ENCODE measurements around the gene CAPRIN1.
"Not testable (repeated sequence)": the region's sequence is repeated elsewhere in the genome, so short reads cannot be mapped to it uniquely, and the experiment has no call there.

CAPRIN1 gene

DNA sequence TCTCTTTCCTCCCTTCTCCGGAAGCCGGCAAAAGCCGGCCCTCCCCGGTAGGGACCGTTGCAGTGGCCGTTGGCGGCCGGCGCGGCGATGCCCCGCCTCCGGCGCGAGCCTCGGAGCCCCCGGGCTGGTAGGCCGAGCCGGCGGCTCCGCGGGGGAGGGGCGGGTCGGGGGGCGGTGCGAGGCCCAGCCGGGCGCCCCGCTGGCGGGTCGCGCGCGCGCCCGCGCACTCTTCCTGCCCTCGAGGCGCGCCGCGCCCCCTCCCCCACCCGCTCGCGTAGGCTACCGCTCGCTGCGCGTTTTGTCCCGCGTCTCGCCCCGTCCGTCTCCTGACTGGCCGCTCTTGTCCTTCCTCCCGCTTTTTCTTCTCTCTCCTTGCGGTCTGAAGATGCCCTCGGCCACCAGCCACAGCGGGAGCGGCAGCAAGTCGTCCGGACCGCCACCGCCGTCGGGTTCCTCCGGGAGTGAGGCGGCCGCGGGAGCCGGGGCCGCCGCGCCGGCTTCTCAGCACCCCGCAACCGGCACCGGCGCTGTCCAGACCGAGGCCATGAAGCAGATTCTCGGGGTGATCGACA is 591 bp downstream of the CAPRIN1 start:
- peak overlapping the region; percentile 98 for H3K27ac ChIP-seq (ENCODE audit: low read length)
- H3K4me3 ChIP-seq (ENCODE audit: low read length in 2 of 2), result peak overlapping the region; percentile 87 to 94
- H3K9me3 ChIP-seq (ENCODE audit: control insufficient read depth in 2 of 2, low read length in 2 of 2), result no peaks in the 10 kb centered on the region
- H3K4me1 ChIP-seq (ENCODE audit: control insufficient read depth, insufficient read depth, low read length), result peaks cover 11% of the 10 kb centered on the region
- H3K27me3 ChIP-seq (ENCODE audit: control insufficient read depth in 1 of 2, insufficient read depth in 2 of 2, low read length in 2 of 2), result no peaks in the 10 kb centered on the region
- no peaks in the 10 kb centered on the region for H3K36me3 ChIP-seq (ENCODE audit: control insufficient read depth in 2 of 2, insufficient read depth in 2 of 2, low read length in 2 of 2)
- peak overlapping the region; percentile 85 to 97 for H3K9ac ChIP-seq (ENCODE audit: low read length in 2 of 2)

DNA sequence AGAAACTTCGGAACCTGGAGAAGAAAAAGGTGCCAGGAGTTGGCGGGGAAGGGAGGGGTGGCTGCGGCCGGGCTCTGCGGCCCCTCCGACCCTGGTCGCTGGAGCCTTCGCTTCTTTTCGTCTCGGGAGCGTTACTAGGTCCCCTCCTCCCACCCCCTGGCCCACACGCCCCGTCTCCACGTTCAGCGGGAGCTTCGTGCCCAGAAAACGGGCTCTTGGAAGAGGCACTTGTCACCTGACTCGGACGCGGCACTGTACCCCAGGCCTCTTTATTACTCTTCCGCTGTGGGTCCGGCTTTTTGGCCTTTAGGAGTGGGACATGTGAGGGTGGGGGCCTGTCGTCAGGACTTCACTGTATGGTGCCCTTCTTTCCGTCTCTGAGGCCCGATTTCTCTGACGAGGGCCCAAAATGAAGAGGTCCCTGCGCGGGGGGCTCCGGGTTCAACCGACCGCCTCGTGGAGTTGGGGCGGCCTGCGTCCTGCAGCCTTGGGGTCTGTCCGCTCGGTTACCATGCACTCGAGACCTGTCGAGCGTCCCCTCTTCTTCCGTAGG is 1.2 kb downstream of the CAPRIN1 start:
- Histone ChIP-seq H3K9me3 (ENCODE audit: control insufficient read depth in 2 of 2, low read length in 2 of 2) (no peaks in the 10 kb centered on the region), H3K4me1 (ENCODE audit: control insufficient read depth, insufficient read depth, low read length) (peaks cover 11% of the 10 kb centered on the region), H3K27me3 (ENCODE audit: control insufficient read depth in 1 of 2, insufficient read depth in 2 of 2, low read length in 2 of 2) (no peaks in the 10 kb centered on the region), H3K9ac (ENCODE audit: low read length in 2 of 2) (peak overlapping the region; percentile 85 to 97), H3K36me3 (ENCODE audit: control insufficient read depth in 2 of 2, insufficient read depth in 2 of 2, low read length in 2 of 2) (no peaks in the 10 kb centered on the region), H3K4me3 (ENCODE audit: low read length in 2 of 2) (peak overlapping the region; percentile 87 to 94), H3K27ac (ENCODE audit: low read length) (peak overlapping the region; percentile 82)

DNA sequence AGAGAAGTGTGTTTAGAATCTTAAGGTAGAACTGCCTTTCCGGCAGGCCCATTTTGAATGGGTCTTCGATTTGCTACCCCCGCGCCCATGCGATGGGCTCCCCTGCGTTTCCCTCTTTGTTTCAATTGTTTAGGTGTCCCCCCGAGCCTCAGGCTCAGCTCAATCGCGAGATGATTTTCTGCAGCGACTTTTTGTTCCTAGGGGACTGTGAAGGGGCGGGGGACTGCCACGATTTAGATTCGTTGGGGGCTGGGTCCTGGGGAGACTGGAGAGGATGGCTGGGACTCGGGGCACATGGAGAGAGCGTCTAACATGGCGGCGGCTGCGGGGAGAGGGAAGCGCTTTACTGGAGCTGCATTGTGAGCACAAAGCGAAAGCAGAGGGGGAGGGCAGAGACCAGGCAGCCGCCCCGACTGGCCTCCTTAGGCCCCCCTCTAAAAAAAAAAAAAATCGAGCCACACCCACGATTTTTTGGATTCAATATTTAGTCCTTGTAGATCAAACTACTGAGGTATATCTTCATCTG is 1.7 kb downstream of the CAPRIN1 start:
- no peaks in the 10 kb centered on the region for H3K9me3 ChIP-seq (ENCODE audit: control insufficient read depth in 2 of 2, low read length in 2 of 2)

DNA sequence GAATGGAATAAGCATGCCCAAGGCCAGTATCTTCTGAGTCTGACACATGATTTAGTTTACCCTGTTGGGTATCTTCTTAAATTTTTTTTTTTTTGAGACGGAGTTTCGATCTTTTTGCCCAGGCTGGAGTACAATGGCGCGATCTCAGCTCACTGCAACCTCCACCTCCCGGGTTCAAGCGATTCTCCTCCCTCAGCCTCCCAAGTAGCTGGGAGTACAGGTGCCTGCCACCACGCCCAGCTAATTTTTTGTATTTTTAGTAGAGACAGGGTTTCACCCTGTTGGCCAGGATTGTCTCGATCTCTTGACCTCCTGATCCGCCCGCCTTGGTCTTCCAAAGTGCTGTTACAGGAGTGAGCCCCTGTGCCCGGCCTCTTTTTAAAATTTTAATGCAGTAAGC is 2.8 kb downstream of the CAPRIN1 start:
- not testable (repeated sequence) for H3K36me3 ChIP-seq (ENCODE audit: control insufficient read depth in 2 of 2, insufficient read depth in 2 of 2, low read length in 2 of 2); H3K27me3 ChIP-seq (ENCODE audit: control insufficient read depth in 1 of 2, insufficient read depth in 2 of 2, low read length in 2 of 2); H3K4me3 ChIP-seq (ENCODE audit: low read length in 2 of 2); H3K9me3 ChIP-seq (ENCODE audit: control insufficient read depth in 2 of 2, low read length in 2 of 2); H3K27ac ChIP-seq (ENCODE audit: low read length)
- H3K9ac ChIP-seq (ENCODE audit: low read length in 2 of 2), result peak overlapping the region in 1 of 2 donors; percentile 97
- peaks cover 11% of the 10 kb centered on the region for H3K4me1 ChIP-seq (ENCODE audit: control insufficient read depth, insufficient read depth, low read length)

More for the DNA sequence above, 1.7 kb downstream of the CAPRIN1 start:
- Histone ChIP-seq H3K4me1 (ENCODE audit: control insufficient read depth, insufficient read depth, low read length) (peaks cover 11% of the 10 kb centered on the region), H3K9ac (ENCODE audit: low read length in 2 of 2) (peak overlapping the region; percentile 85 to 97), H3K27me3 (ENCODE audit: control insufficient read depth in 1 of 2, insufficient read depth in 2 of 2, low read length in 2 of 2) (no peaks in the 10 kb centered on the region), H3K36me3 (ENCODE audit: control insufficient read depth in 2 of 2, insufficient read depth in 2 of 2, low read length in 2 of 2) (no peaks in the 10 kb centered on the region), H3K4me3 (ENCODE audit: low read length in 2 of 2) (peak overlapping the region; percentile 87 to 94), H3K27ac (ENCODE audit: low read length) (peak overlapping the region; percentile 82)

DNA sequence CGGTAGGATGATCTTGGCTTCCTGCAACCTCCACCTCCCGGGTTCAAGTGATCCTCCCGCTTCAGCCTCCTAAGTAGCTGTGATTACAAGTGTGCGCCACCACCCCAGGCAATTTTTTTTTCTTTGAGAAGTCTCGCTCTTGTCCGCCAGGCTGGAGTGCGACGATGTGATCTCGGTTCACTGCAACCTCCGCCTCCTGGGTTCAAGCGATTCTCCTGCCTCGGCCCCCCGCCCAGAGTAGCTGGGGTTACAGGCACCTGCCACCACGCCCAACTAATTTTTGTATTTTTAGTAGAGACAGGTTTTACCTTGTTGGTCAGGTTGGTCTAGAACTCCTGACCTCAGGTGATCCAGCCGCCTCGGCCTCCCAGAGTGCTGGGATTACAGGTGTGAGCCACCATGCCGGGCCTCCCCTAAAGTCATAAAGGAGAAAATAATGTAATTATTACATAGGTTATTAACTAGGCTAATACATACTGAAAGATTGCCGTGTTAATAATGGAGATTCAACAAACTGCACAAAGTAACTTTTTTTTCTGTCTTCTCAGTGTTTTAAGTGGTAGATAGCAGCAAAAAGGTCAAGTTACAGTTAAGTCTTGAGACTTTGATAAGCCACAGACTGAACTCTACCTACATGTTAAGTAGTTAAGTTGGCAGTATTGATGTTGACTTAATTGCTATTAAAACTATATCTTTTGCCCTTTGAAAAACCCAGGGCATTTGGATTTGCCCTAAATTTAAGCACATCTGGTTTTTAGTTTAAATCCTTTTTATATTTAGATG is 3.9 kb downstream of the CAPRIN1 start:
- Histone ChIP-seq H3K4me3 (ENCODE audit: low read length in 2 of 2) (no peak overlapping the region), H3K4me1 (ENCODE audit: control insufficient read depth, insufficient read depth, low read length) (peaks cover 10% of the 10 kb centered on the region), H3K9ac (ENCODE audit: low read length in 2 of 2) (no peak overlapping the region), H3K27me3 (ENCODE audit: control insufficient read depth in 1 of 2, insufficient read depth in 2 of 2, low read length in 2 of 2) (no peaks in the 10 kb centered on the region), H3K36me3 (ENCODE audit: control insufficient read depth in 2 of 2, insufficient read depth in 2 of 2, low read length in 2 of 2) (no peaks in the 10 kb centered on the region), H3K27ac (ENCODE audit: low read length) (no peak overlapping the region), H3K9me3 (ENCODE audit: control insufficient read depth in 2 of 2, low read length in 2 of 2) (no peaks in the 10 kb centered on the region)

DNA sequence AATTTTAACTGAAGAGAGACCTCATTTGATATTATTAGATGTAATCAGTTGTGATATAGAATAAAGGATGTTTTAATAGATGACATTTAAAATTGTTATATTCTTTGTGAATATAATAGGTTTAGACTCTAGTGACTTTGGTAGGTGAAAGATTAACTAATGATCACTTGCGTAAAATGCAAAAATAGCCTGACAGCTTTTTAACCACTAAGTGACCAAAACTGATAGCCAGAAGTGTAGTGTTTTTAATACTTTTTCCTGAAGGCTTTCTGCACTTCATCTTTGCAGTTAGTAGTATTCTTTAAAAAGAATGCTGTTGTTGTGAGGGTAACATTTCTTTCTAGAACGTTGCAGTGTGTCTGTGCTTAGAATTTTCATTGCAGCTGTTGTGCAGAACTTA is 5.1 kb downstream of the CAPRIN1 start:
- Histone ChIP-seq H3K36me3 (ENCODE audit: control insufficient read depth in 2 of 2, insufficient read depth in 2 of 2, low read length in 2 of 2) (peaks cover 0 to 5% of the 10 kb centered on the region in 2 donors), H3K4me1 (ENCODE audit: control insufficient read depth, insufficient read depth, low read length) (peaks cover 4% of the 10 kb centered on the region), H3K27me3 (ENCODE audit: control insufficient read depth in 1 of 2, insufficient read depth in 2 of 2, low read length in 2 of 2) (no peaks in the 10 kb centered on the region), H3K9me3 (ENCODE audit: control insufficient read depth in 2 of 2, low read length in 2 of 2) (no peaks in the 10 kb centered on the region), H3K27ac (ENCODE audit: low read length) (no peak overlapping the region), H3K4me3 (ENCODE audit: low read length in 2 of 2) (no peak overlapping the region), H3K9ac (ENCODE audit: low read length in 2 of 2) (no peak overlapping the region)

DNA sequence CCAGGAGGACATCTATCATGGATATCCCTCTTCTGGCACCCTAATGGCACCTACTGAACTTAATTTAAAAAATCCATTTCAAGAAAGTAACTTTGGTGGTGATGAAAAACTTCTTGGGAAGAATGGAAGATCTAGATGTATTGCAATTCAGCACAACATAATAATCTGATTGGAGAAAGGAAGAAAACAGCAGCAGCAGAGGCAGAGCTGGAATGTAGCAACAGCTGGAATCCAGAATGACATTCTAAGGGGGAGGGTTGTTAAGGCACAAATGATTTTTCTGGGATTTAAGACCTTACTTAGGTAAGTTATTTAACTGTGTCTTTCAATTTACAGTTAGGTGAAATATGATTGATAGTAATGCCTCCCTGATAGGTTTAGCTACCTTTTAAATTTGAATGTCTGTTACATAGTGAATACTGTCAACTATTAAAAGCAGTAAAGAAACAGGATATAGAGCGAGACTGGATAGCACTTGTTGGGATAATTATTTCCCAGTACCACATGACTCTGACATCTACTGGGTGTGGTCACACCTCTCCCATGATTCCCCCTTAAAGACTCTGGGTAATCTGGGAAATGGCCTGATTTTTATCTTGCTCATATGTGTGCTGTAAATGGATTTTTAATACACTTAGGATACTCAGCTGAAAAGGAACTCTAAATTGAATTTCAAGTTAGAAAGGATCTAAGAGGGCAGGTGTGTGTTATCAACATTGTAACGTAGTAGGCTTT is 11.7 kb downstream of the CAPRIN1 start:
- H3K9me3 ChIP-seq (ENCODE audit: control insufficient read depth in 2 of 2, low read length in 2 of 2), result no peaks in the 10 kb centered on the region
- peaks cover 0 to 8% of the 10 kb centered on the region in 2 donors for H3K36me3 ChIP-seq (ENCODE audit: control insufficient read depth in 2 of 2, insufficient read depth in 2 of 2, low read length in 2 of 2)
- peaks cover 8% of the 10 kb centered on the region for H3K4me1 ChIP-seq (ENCODE audit: control insufficient read depth, insufficient read depth, low read length)

DNA sequence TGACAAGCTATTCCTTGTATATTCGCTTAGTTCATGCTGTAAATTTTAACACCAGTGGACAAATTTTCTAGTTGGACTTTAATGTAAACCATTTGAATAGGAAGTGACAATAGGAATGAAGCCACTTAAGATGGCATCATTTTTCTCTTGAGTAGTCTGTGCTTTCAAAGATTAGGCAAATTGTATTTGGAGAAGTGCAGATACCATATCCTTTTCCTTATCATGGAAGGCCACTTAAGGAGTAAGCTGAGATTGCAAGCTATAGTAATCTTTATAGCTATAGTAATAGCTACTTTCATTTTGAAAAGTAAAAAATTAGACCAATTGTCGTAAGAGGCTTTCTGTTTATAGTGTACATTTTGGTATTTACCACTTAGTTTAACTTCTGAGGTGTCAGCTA is 12.8 kb downstream of the CAPRIN1 start:
- H3K36me3 ChIP-seq (ENCODE audit: control insufficient read depth in 2 of 2, insufficient read depth in 2 of 2, low read length in 2 of 2), result peaks cover 0 to 8% of the 10 kb centered on the region in 2 donors
- peaks cover 10% of the 10 kb centered on the region for H3K4me1 ChIP-seq (ENCODE audit: control insufficient read depth, insufficient read depth, low read length)
- no peaks in the 10 kb centered on the region for H3K27me3 ChIP-seq (ENCODE audit: control insufficient read depth in 1 of 2, insufficient read depth in 2 of 2, low read length in 2 of 2)
- no peak overlapping the region for H3K4me3 ChIP-seq (ENCODE audit: low read length in 2 of 2)
- H3K9me3 ChIP-seq (ENCODE audit: control insufficient read depth in 2 of 2, low read length in 2 of 2), result no peaks in the 10 kb centered on the region
- H3K27ac ChIP-seq (ENCODE audit: low read length), result no peak overlapping the region
- no peak overlapping the region for H3K9ac ChIP-seq (ENCODE audit: low read length in 2 of 2)

More for the DNA sequence above, 11.7 kb downstream of the CAPRIN1 start:
- no peak overlapping the region for H3K4me3 ChIP-seq (ENCODE audit: low read length in 2 of 2)
- H3K27ac ChIP-seq (ENCODE audit: low read length), result no peak overlapping the region
- no peaks in the 10 kb centered on the region for H3K27me3 ChIP-seq (ENCODE audit: control insufficient read depth in 1 of 2, insufficient read depth in 2 of 2, low read length in 2 of 2)
- H3K9ac ChIP-seq (ENCODE audit: low read length in 2 of 2), result no peak overlapping the region

DNA sequence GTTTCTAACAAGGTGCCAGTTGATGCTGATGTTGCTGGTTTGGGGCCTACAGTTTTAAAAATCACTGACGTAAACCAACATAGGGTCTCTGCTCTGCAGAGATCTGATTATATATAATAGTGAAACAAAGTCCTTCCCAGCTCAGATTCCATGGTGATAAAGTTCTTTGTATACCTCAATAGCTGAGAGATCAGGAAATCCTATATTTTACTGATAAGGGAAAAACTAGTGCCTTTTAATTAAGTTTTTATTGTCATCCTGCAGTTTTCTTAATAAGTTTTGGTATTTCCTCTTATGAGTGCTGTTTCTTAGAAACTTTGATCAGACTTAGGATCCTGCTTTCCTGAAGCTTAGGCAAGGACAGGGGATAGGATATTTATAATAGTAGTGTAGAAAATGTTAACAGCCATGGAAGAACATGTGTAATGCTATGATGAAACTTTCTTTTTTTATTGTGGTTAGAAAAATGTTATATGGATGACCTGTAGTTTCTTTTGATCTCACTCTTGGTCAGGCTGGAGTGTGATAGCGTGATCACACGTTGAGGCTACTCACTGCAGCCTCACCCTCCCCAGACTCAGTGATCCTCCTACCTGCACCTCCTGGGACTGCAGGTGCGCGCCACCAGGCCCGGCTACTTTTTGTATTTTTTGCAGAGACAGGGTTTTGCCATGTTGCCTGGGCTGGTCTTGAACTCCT is 14.1 kb downstream of the CAPRIN1 start:
- no peak overlapping the region for H3K27ac ChIP-seq (ENCODE audit: low read length)
- H3K9ac ChIP-seq (ENCODE audit: low read length in 2 of 2), result no peak overlapping the region
- H3K27me3 ChIP-seq (ENCODE audit: control insufficient read depth in 1 of 2, insufficient read depth in 2 of 2, low read length in 2 of 2), result no peaks in the 10 kb centered on the region
- peaks cover 10% of the 10 kb centered on the region for H3K4me1 ChIP-seq (ENCODE audit: control insufficient read depth, insufficient read depth, low read length)
- peaks cover 0 to 8% of the 10 kb centered on the region in 2 donors for H3K36me3 ChIP-seq (ENCODE audit: control insufficient read depth in 2 of 2, insufficient read depth in 2 of 2, low read length in 2 of 2)
- H3K4me3 ChIP-seq (ENCODE audit: low read length in 2 of 2), result no peak overlapping the region
- H3K9me3 ChIP-seq (ENCODE audit: control insufficient read depth in 2 of 2, low read length in 2 of 2), result no peaks in the 10 kb centered on the region

DNA sequence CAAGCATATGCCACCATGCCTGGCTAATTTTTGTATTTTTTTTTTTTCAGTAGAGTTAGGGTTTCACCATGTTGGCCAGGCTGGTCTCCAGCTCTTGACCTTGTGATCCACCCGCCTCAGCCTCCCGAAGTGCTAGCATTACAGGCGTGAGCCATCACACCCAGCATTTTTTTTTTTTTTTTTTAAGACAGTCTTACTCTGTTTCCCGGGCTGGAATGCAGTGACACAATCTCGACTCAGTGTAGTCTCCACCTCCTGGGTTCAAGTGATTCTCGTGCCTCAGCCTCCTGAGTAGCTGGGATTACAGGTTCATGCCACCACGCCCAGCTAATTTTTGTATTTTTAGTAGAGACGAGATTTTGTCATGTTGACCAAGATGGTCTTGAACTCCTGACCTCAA is 15.2 kb downstream of the CAPRIN1 start:
- not testable (repeated sequence) for H3K36me3 ChIP-seq (ENCODE audit: control insufficient read depth in 2 of 2, insufficient read depth in 2 of 2, low read length in 2 of 2); H3K9me3 ChIP-seq (ENCODE audit: control insufficient read depth in 2 of 2, low read length in 2 of 2); H3K27ac ChIP-seq (ENCODE audit: low read length); H3K4me3 ChIP-seq (ENCODE audit: low read length in 2 of 2); H3K9ac ChIP-seq (ENCODE audit: low read length in 2 of 2); H3K27me3 ChIP-seq (ENCODE audit: control insufficient read depth in 1 of 2, insufficient read depth in 2 of 2, low read length in 2 of 2)
- peaks cover 10% of the 10 kb centered on the region for H3K4me1 ChIP-seq (ENCODE audit: control insufficient read depth, insufficient read depth, low read length)
